Kidney epithelial cell (primary cell): ENCODE results near the gene ZNF236. TPM values are rescaled to one million over a fixed set of nuclear protein-coding genes. Genes with fewer than 3 reads are reported as not detected.

ENCODE experiments used
- DNase-seq: peaks from one replicate; pipeline ENCODE4 v3.0.0-alpha.2; 2010; ENCODE audit warnings: low read depth
- H3K27me3 ChIP-seq: 2 replicates; pipeline ENCODE4 v1.6.0; 2011; ENCODE audit warnings: low read length; ENCODE audit not compliant: control insufficient read depth, insufficient read depth
- H3K36me3 ChIP-seq: 2 replicates; pipeline ENCODE4 v1.5.1; 2011; ENCODE audit warnings: low read length; ENCODE audit not compliant: control insufficient read depth, insufficient read depth
- H3K4me3 ChIP-seq: 2 replicates; pipeline ENCODE4 v1.5.1; 2011; ENCODE audit warnings: low read depth, mild to moderate bottlenecking, control low read depth, low read length
- CTCF ChIP-seq: IDR thresholded peaks from 2 replicates; pipeline ENCODE4 v1.5.1; 2011; ENCODE audit warnings: mild to moderate bottlenecking, moderate library complexity, low read length, control low read depth, inconsistent platforms; ENCODE audit not compliant: insufficient read depth, poor library complexity, severe bottlenecking
- total RNA-seq: library from RNA; depleted of rRNA; stranded (reverse); fragments of >200 nt; gene quantifications from 2 replicates; pipeline ENCODE4 v1.2.3, GENCODE V29; 2015

Gene ZNF236
- total RNA-seq, 1 donor from 2014 or later: 7.8 TPM

GRCh38 chr18:76928179-76928868 is 106.0 kb downstream of the ZNF236 start:
- DNase-seq: no peak
- no peak for TF ChIP-seq CTCF
- no peaks in the 10 kb centered on the region for H3K36me3 ChIP-seq
- no peaks in the 10 kb centered on the region for H3K27me3 ChIP-seq
- H3K4me3 ChIP-seq: no peak overlapping the region

GRCh38 chr18:76931171-76931570 is 108.8 kb downstream of the ZNF236 start:
- H3K27me3 ChIP-seq: no peaks in the 10 kb centered on the region
- no peak overlapping the region for H3K4me3 ChIP-seq
- H3K36me3 ChIP-seq: no peaks in the 10 kb centered on the region
- no peak for TF ChIP-seq CTCF
- no peak for DNase-seq

GRCh38 chr18:76932026-76932819 is 109.9 kb downstream of the ZNF236 start:
- DNase-seq: no peak
- H3K27me3 ChIP-seq: no peaks in the 10 kb centered on the region
- no peaks in the 10 kb centered on the region for H3K36me3 ChIP-seq
- H3K4me3 ChIP-seq: no peak overlapping the region
- no peak for TF ChIP-seq CTCF

- no peak for TF ChIP-seq CTCF
- no peak for DNase-seq
- Histone ChIP-seq H3K27me3 (no peaks in the 10 kb centered on the region), H3K4me3 (no peak overlapping the region), H3K36me3 (peaks cover 1% of the 10 kb centered on the region)
These were observed 113.5 kb downstream of the ZNF236 start for GRCh38 chr18:76935722-76936337.

- Histone ChIP-seq H3K4me3 (no peak overlapping the region), H3K36me3 (peaks cover 1% of the 10 kb centered on the region), H3K27me3 (no peaks in the 10 kb centered on the region)
- TF ChIP-seq CTCF: no peak
- no peak for DNase-seq
These were observed 114.5 kb downstream of the ZNF236 start for GRCh38 chr18:76936877-76937276.
